ENCODE measurements around the gene ARSD.
"Not testable (repeated sequence)": the region's sequence is repeated elsewhere in the genome, so short reads cannot be mapped to it uniquely, and the experiment has no call there.

ARSD gene, protein sequence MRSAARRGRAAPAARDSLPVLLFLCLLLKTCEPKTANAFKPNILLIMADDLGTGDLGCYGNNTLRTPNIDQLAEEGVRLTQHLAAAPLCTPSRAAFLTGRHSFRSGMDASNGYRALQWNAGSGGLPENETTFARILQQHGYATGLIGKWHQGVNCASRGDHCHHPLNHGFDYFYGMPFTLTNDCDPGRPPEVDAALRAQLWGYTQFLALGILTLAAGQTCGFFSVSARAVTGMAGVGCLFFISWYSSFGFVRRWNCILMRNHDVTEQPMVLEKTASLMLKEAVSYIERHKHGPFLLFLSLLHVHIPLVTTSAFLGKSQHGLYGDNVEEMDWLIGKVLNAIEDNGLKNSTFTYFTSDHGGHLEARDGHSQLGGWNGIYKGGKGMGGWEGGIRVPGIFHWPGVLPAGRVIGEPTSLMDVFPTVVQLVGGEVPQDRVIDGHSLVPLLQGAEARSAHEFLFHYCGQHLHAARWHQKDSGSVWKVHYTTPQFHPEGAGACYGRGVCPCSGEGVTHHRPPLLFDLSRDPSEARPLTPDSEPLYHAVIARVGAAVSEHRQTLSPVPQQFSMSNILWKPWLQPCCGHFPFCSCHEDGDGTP

DNA sequence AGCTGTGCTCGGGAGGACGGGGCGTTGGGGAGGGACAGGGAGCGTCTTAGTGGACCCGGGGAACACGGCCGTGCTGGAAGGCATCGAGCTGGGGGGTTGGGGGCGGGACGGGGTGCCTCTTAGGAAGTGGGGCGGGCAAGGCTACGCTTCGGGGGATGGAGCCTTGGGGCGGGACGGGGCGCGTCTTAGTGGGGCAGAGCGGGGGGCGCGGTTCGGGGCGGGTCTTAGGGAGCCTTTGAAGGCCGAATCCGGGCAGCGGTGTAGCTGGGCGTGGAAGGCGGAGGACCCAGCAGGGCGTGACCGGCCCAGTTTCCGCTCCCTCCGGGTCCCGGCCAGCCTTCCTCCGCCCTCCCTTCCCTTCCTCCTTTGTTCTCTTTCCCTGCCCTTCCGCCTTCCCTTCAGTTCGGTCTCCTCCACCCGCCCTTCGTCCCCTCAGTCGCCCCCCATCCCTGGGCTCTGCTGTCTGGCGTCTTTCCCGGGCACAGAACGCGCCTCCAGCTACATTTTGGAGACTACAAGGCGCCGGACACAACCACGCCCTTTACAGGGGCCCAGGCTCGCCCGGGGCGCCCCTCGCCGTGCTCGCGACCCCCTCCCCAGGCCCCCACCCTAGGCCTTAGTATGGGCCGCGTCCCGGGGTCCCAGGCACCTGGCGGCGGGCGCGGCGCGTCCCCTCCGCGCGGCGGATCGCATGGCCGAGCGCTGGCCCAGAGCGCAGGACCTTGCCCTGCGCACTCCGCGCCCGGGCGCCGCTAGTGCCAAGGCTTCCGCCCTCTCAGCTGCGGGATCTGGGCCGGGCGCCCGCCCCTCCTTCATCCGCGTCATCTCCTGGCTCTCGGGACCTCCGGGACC, at the start of gene ARSD:
Gene ARSD, minus strand, starts transcription at position 757 of the 852 bp plus-strand sequence. Its CDS starts 64 bp downstream, at position 693.
- no peak for DNase-seq

DNA sequence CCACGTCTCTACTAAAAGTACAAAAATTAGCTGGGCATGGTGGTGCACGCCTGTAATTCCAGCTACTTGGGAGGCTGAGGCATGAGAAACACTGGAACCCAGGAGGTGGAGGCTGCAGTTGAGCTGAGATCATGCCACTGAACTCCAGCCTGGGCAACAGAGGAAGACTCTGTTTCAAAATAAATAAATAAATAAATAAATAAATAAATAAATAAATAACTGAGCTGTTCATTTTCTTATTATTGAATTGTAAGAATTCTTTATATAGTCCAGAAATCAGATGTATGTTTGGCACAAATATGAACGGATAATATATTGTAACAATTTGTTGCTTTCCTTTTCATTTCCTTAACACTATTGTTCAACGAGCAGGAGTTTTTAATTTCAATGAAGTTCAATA, 49.5 kb upstream of the ARSD start:
- not testable (repeated sequence) for DNase-seq

DNA sequence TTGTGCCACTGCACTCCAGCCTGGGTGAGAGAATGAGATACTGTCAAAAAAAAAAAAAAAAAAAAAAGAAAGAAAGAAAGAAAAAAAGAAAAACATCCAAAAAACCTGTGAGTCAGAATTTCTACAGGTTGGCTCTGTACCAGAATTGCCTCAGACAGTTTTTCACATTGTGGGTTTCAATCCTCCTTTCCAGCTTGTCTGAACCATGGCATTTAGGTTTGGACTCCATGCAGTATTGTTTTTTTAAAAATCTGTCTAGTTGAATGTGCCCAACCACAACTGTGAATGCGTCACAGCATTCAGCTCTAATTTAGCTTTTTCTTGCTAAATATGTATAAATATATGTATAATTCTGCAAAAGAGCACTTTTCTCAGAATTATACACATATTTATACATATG, 45.8 kb upstream of the ARSD start:
- no peak for DNase-seq

DNA sequence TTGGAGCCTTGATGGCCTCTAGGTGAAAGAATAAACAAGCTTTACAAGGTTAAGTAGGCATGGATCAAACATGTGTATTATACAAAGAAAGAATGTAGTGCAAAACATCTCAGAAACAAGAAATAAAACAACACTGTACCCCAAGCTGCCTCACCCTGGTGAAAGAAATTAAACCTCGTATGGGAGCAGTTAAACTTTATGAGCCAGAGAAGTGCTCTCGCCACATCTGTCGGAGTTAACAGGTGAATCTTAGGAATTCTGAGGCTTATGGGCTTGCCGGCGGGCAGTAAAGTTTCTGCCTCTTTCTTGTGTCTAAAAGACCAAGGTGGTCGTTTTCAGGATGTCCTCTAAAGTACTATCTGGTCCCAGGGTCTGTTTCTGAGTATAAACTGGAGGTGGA, 43.3 kb upstream of the ARSD start:
- DNase-seq = no peak

DNA sequence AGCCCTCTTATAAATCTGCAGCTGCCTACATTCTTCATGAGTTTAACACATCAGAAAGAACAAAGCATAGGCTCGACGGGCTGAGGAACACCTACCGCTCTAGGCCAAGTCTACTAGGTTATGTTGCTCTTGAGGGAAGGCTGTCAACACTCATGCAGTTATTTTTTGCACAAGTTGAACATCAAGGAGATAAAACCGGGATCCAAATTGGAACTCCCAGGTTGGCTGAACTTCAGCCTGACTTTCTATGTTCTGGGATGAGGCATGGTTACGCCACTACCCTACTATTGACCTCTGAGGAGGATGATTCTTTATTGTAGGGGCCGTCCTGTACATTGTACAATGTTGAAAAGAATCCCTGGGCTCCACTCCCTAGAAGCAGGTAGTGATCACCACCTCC, 39.9 kb upstream of the ARSD start:
- DNase-seq = no peak

DNA sequence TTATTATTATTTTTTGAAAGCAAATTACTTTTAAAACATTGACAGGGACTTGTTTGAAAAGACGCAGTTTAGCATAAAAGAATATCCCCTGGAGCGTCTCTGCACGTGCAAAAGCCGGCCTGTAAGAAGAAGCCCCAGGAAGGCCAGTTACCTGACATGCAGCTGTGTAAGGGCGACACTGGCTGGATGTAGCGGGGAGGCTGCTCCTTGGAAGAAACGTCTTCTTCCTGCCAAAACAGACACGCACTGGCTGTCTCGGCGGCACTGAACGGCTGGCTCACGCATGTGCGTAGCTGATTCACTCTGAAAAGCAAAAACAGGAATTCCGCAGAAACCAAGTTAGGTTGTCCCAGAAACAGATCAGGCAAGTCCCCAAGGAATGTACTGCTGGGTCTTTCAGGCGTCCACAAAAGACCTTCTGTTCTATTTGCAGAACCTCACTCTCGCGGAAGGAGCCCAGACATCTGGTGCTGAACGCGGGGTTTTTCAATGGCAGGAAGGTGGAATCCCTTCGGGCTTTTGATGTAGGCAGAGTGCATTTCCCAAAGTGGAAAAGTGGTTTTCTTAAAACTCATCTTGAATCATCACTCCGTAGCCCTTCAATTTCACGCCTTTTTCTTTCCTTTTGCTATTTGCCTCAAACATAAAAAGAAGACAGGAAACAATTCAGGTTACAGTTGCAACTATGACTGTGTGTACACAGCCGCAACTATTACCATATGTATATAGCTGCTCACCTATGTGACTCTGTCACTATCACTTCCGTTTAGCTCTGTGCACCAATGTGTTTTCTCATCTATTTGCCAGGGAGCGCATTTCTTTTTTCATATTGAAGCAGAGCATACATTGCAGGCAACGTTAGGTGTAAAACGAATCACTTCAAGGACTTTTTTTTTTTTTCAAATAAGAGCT, 39.1 kb upstream of the ARSD start:
- no peak for DNase-seq

DNA sequence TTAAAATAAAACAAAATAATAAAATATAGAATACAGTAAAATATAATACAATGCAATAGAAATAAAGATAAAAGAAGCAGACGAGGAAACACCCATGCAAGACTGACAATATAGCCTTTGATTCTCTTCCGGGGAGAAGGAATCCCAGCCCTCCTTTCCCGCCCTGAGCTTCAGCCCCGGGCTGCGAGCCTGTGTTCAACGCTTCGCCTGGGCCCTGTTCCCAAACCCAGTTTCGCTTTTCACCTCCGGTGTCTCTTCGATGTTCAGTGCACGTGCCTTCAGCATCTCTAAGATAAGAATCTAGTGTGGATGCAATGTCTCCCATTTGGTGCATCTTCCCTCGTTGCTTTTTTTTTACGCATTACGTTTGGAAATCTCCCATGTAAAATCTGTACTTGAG, 38.4 kb upstream of the ARSD start:
- DNase-seq = no peak

DNA sequence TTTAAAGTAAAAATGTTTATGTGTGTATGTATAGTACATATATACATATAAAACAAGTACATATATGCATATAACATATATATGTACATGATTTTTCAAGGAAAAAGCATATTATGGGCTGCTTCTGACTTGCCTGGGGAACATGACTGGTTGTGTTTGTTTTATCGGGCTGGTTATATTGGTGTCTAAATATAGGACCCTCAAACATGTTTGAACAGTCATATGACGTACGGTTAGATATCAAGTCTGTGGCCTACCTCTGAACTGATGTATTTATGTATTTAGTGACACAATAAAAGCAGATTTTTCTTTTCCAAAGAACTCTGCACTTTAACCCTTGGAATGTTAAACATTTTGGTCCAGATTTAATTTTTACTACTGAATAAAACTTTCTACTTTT, 37.9 kb upstream of the ARSD start:
- no peak for DNase-seq

DNA sequence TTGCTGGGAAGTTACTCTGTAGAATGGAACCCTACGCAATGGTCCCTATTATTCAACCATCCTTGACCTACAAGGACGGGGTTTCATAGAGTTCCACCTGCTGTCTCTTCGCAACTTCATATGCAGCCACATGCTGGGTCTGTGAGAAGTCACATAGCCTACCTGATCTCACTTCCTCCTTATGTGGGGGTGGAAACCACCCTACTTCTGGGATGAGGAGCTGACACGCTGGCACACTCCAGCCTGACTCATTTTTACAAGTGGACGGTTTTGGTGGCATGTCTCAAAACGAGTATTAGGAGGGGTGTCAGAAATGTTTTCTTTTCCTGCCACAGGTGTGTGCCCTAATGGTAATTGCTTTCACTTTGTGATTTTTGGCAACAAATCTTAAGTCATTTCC, 36.8 kb upstream of the ARSD start:
- no peak for DNase-seq

DNA sequence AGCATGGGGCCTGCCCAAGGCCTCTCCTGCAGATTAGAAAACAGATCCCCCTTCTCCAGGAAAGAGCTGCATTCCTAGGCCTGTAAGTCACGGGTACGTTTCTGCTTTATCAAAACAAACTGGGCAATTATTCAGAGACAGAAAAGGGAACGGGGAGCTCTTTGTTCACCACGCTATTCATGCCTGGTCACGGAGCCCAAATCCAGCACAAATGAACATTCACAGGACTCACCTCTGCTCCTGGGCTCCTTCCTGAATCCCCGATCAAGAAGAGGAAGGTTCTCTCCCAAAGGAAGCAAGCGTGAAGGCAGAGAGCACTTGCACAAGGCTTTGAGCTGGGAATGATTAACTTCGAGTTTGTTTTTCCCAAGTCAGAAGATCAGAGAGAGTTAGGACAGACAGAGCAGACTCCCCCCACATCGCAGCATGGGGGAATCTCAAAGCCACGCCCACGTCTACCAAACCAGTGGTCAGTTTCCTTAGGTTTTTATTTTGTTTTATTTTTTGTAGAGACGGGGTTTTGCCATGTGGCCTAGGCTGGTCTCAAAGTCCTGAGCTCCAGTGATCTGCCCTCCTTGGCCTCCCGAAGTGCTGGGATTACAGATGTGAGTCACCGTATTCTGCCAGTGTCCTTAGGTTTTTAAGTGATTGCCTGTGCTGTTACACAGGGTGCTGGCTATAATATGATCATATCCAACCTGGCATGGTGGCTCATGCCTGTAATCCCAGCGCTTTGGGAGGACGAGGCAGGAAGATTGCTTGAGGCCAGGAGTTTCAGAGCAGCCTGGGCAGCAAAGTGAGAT, 35.1 kb upstream of the ARSD start:
- DNase-seq = not testable (repeated sequence)

DNA sequence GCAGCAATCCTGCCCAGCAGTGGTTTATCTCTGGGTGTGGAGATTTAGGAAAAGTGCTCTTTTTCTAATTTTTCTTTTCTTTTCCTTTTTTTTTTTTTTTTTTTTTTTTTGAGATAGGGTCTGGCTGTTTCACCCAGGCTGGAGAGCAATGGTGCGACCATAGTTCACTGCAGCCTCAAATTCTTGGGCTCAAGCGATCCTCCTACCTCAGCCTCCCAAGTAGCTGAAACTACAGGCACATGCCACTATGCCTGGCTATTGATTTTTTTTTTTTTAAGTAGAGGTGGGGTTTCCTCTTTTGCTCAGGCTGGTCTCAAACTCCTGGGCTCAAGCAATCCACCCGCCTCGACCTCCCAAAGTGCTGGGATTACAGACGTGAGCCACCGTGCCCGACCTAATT, 34.3 kb upstream of the ARSD start:
- DNase-seq = not testable (repeated sequence)

DNA sequence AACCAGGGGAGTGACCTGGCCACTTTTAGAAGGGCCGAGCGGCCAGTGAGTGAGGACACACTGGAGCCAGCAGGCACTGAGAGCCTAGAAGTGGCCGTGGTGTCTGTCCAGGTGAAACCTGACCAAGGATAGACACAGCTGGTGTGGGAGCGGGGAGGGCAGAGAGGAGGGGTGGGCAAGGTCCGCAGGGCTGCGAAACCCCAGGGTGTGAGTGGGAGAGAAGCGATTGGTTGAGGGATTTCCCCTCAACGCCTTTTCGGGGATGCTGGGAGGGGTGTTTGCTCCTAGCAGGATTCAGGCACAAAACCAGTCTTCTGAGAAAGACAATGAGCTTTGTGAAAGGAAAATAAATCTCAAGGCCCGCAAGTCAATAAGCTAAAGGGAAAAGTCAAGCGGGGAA, 33.2 kb upstream of the ARSD start:
- DNase-seq = no peak

DNA sequence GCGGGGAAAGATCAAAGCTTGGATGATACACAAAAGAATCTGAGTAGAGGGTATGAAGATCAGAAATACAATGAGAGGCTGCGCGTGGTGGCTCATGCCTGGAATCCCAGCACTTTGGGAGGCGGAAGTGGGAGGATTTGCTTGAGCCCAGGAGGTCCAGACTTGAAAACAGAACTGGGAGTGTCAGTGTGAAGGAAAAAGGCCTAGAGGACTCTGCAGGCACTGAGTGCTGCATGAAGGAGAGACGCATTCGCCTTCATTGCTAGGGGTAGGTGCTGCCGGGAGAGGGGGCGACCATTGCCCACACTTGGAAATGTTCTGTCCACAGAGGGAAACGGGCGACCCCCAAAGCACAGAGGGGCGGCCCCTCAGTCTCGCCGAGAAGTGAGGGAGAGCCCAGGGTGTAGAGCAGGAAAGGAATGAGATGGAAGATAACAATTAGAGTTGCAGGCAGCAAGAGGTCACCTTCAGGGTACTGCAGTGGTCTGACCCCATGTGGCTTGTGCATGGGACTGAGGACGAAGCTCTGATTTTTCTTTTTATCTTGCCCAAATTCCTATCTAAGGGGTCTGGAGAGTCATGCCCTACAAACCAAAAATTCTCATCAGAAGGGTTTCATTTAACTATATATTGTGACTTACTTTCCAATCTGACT, 31.8 kb upstream of the ARSD start:
- no peak for DNase-seq

DNA sequence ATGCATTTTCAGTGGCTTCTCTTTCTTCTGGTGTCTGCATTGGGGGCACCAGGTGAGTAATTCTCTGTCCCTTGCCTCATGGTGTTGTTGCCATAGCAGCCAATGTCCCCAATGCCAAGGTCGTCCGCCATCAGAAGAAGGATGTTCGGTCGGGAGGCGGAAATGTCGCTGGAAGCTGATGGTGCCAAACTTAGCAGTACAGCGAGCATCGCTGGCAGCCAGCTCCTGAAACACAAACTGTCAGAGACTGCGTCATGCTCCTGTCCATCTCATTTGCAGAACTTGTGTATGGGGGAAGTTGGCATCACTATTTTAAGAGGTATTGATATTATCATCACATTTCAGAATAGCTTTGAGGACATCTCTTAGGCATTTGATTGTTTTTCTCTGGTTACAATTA, 29.1 kb upstream of the ARSD start:
- DNase-seq = no peak

DNA sequence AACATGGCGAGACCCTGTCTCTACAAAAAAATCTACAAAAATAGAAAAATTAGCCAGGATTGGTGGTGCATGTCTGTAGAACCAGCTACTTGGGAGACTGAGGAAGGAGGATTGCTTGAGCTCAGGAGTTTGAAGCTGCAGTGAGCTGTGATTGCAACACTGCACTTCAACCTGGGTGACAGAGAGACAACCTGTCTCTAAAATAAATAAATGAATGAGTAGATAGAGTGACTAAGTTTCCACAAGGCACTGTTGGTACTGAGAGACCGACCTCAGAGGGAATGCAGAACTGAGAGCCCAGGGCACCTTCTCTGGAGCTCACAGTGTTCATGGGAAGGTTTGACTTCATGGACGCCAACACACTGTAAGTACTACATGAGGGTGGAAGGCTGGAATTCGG, 26.7 kb upstream of the ARSD start:
- no peak for DNase-seq

DNA sequence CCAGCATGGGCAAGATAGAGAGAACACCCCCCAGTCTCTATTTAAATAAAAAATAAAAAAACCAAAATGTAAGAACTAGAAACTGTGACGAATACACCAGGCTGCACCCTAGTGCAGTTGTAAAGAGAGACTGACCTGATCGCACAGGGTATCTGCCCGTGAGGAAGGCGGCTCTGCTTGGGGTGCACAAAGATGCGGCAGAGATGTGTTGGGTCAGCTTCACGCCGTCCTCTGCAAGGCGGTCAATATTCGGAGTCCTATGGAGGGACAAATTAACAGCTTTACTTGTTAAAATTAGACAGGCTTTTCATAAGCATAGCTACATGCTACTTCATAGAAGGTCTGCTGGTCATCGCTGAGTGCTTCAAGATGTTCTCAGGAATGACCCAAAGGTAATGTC, 26.1 kb upstream of the ARSD start:
- DNase-seq = no peak

DNA sequence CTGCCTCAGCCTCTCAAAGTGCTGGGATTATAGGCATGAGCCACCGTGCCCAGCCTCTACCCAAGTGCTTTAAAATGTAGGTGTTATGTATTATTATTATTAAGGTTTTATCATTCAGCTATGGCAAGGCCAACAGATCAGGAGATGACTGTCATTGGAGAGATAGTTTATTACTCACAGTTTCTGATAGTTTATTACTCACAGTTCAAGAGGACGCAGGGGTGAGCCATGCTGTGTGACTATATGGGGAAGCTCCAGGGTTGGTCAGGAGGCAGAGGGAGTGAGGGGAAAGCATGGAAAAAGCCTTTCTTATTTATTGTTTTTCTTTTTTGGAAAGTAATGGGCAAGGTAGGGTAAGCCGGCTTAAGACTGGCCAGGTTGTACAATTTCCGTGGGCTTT, 25.4 kb upstream of the ARSD start:
- no peak for DNase-seq

DNA sequence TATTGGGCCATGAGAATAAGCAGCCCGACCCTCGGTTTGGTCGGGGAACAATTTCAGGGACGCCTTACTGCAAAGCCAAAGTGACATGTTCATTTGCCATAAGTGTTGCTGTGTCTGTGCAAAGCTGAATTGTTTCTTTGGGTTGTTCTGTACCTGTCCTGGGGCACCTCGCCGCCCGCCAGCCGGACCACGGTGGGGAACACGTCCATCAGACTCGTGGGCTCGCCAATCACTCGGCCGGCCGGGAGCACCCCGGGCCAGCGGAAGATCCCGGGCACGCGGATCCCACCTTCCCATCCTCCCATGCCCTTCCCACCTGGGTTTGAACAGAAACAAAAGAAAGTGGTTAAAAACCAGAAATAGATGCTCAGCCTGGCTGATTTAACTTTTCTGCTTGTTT, 8.8 kb upstream of the ARSD start:
- not testable (repeated sequence) for DNase-seq

DNA sequence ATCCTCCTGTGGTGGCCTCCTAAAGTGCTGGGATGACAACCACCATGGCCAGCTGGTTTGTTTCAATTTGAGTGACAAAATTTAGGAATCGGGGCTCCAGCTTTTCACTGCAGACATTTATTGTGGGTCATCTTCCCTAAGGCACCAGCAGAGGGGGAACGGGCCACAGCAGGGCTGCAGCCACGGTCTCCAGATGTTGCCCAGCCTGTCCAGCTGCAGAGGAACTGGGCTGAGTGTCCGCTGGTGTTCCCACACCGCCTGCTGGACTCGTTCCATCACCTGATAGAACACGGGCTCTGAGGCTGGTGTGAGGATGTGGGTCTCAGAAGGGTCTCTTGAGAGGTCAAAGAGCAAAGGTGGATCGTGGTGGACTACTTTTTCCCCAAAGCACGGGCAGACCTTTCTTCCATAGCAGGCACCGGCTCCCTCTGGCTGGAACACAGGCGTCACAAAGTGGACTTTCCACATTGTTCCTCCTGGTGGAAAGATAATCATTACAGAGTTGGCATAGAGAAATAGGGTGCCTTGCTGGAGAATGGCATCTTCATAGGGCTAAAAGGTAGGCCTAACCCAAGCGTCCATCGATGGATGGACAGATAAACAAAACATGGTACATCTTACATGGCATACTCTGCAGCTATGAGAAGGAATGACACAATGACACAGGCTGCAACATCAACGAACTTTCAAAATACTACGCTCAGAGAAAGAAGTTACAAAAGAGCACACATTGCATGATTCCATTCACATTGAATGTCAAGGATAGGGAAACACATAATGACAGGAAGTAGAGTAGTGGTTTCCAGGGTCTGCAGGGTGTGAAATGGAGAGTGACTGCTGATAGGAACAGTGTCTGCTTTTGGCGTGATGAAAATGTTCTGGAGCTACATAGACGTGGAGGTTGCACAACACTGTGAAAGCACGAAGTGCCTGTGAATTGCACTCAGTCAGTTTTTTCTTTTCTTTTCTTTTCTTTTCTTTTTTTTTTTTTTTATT, 5.9 kb upstream of the ARSD start:
- no peak for DNase-seq

Measured in KG1 (cell line).